ENCODE data around the gene ARHGAP15.

- TF ChIP-seq POLR2AphosphoS5 (IDR thresholded peaks at IDR 0.05; ENCODE audit: low read depth) (no peak), GABPA (IDR thresholded peaks at IDR 0.05; ENCODE audit: low read depth) (no peak)
Observed at GRCh38 chr2:143635302-143635701, 506.1 kb downstream of the ARHGAP15 start.

Measured in HL-60 (cell line).